Stimulated activated CD4-positive, alpha-beta T cell treated with anti-CD3 and anti-CD28 coated beads, Interleukin-1b, Interleukin-23, amount 100 ng/mL, for 48 hours (primary cell): Measurements from ENCODE around the gene AFF3.
"Not testable (repeated sequence)": the region's sequence is repeated elsewhere in the genome, so short reads cannot be mapped to it uniquely, and the experiment has no call there.

Experiments used
- DNase-seq: peaks from one replicate; pipeline ENCODE4 v3.0.0-alpha.2; 2020

Gene AFF3

GRCh38 chr2:99776206-99776905 lies 366.0 kb downstream of the AFF3 start:
- no peak for DNase-seq

- no peak for DNase-seq
Measured at GRCh38 chr2:99775585-99775984, 366.8 kb downstream of the AFF3 start.

- DNase-seq = not testable (repeated sequence)
Measured at GRCh38 chr2:99773642-99774041, 368.7 kb downstream of the AFF3 start.

GRCh38 chr2:99772591-99773331 lies 369.6 kb downstream of the AFF3 start:
- DNase-seq = no peak

GRCh38 chr2:99771681-99772333 lies 370.6 kb downstream of the AFF3 start:
- no peak for DNase-seq

GRCh38 chr2:99770876-99771275 lies 371.5 kb downstream of the AFF3 start:
- no peak for DNase-seq

- no peak for DNase-seq
Measured at GRCh38 chr2:99765731-99766318, 376.6 kb downstream of the AFF3 start.

- DNase-seq = no peak
Measured at GRCh38 chr2:99763764-99764163, 378.6 kb downstream of the AFF3 start.

GRCh38 chr2:99762714-99763113 lies 379.7 kb downstream of the AFF3 start:
- no peak for DNase-seq

- DNase-seq = no peak
Measured at GRCh38 chr2:99757611-99758114, 384.7 kb downstream of the AFF3 start.

GRCh38 chr2:99756059-99756458 lies 386.3 kb downstream of the AFF3 start:
- DNase-seq = no peak

GRCh38 chr2:99754210-99754609 lies 388.2 kb downstream of the AFF3 start:
- no peak for DNase-seq

- DNase-seq = no peak
Measured at GRCh38 chr2:99753505-99753904, 388.9 kb downstream of the AFF3 start.

- no peak for DNase-seq
Measured at GRCh38 chr2:99748344-99748743, 394.0 kb downstream of the AFF3 start.

GRCh38 chr2:99747842-99748241 lies 394.5 kb downstream of the AFF3 start:
- DNase-seq = no peak

GRCh38 chr2:99743146-99743545 lies 399.2 kb downstream of the AFF3 start:
- DNase-seq = no peak

- no peak for DNase-seq
Measured at GRCh38 chr2:99737537-99737936, 404.9 kb downstream of the AFF3 start.

- DNase-seq = no peak
Measured at GRCh38 chr2:99735753-99736152, 406.6 kb downstream of the AFF3 start.

- not testable (repeated sequence) for DNase-seq
Measured at GRCh38 chr2:99735314-99735713, 407.1 kb downstream of the AFF3 start.

- DNase-seq = no peak
Measured at GRCh38 chr2:99734236-99734635, 408.2 kb downstream of the AFF3 start.

GRCh38 chr2:99729104-99730025 lies 413.0 kb downstream of the AFF3 start:
- DNase-seq = no peak

- DNase-seq = no peak
Measured at GRCh38 chr2:99728166-99728565, 414.2 kb downstream of the AFF3 start.
